ENCODE results near the gene SOAT1.

SOAT1 gene

GRCh38 chr1:179298952-179299351 is 5.4 kb downstream of the SOAT1 start:
- H3K27ac ChIP-seq = no peak overlapping the region
- peaks cover 2% of the 10 kb centered on the region for H3K36me3 ChIP-seq (replicated peaks)
- no peaks in the 10 kb centered on the region for H3K27me3 ChIP-seq (replicated peaks)
- in situ Hi-C loops (cut with HindIII; ENCODE audit: low pct_ligation_motif_present, low sequenced_read_pairs) = no loop called here
- TF ChIP-seq, protein P1, sequence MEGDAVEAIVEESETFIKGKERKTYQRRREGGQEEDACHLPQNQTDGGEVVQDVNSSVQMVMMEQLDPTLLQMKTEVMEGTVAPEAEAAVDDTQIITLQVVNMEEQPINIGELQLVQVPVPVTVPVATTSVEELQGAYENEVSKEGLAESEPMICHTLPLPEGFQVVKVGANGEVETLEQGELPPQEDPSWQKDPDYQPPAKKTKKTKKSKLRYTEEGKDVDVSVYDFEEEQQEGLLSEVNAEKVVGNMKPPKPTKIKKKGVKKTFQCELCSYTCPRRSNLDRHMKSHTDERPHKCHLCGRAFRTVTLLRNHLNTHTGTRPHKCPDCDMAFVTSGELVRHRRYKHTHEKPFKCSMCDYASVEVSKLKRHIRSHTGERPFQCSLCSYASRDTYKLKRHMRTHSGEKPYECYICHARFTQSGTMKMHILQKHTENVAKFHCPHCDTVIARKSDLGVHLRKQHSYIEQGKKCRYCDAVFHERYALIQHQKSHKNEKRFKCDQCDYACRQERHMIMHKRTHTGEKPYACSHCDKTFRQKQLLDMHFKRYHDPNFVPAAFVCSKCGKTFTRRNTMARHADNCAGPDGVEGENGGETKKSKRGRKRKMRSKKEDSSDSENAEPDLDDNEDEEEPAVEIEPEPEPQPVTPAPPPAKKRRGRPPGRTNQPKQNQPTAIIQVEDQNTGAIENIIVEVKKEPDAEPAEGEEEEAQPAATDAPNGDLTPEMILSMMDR (IDR thresholded peaks at IDR 0.05; ENCODE audit: low read depth, low read length, missing control alignments) = no peak
- no peak for DNase-seq
- no peak overlapping the region for H3K4me3 ChIP-seq (ENCODE audit: low read depth, low read length)

DNA sequence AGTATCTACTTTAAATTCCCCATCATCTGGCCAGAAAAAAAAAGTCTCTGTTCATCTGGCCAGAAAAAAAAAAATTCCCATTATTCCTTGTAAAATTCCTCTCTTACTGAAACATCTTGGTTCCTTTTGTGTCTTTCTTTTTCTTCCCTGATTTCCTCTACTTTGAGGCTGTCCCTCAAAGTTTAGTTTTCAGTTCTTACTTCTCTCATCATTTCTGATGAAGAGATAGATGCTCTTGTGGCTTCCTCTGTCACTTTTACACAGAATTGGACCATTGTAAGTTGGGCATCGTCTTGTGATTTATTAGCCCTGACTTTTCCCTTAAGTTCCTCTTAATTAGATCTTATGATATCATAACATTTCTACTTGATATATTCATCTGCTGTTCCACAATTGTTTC is 6.5 kb downstream of the SOAT1 start:
- Histone ChIP-seq H3K4me3 (ENCODE audit: low read depth, low read length) (no peak overlapping the region), H3K27ac (no peak overlapping the region), H3K36me3 (replicated peaks) (peaks cover 2% of the 10 kb centered on the region), H3K27me3 (replicated peaks) (no peaks in the 10 kb centered on the region)
- TF ChIP-seq, protein P1 (IDR thresholded peaks at IDR 0.05; ENCODE audit: low read depth, low read length, missing control alignments) = no peak
- in situ Hi-C loops (cut with HindIII; ENCODE audit: low pct_ligation_motif_present, low sequenced_read_pairs) = no loop called here
- no peak for DNase-seq

GRCh38 chr1:179302070-179302469 is 8.5 kb downstream of the SOAT1 start:
- Histone ChIP-seq H3K27ac (no peak overlapping the region), H3K27me3 (replicated peaks) (no peaks in the 10 kb centered on the region), H3K4me3 (ENCODE audit: low read depth, low read length) (no peak overlapping the region), H3K36me3 (replicated peaks) (peaks cover 2% of the 10 kb centered on the region)
- DNase-seq = no peak
- in situ Hi-C loops (cut with HindIII; ENCODE audit: low pct_ligation_motif_present, low sequenced_read_pairs) = no loop called here
- TF ChIP-seq, protein P1 (IDR thresholded peaks at IDR 0.05; ENCODE audit: low read depth, low read length, missing control alignments) = no peak

GRCh38 chr1:179303200-179303785 is 9.7 kb downstream of the SOAT1 start:
- H3K27ac ChIP-seq = no peak overlapping the region
- DNase-seq = no peak
- H3K4me3 ChIP-seq (ENCODE audit: low read depth, low read length) = no peak overlapping the region
- TF ChIP-seq, protein P1 (IDR thresholded peaks at IDR 0.05; ENCODE audit: low read depth, low read length, missing control alignments) = no peak
- in situ Hi-C loops (cut with HindIII; ENCODE audit: low pct_ligation_motif_present, low sequenced_read_pairs) = no loop called here
- no peaks in the 10 kb centered on the region for H3K27me3 ChIP-seq (replicated peaks)
- H3K36me3 ChIP-seq (replicated peaks) = peaks cover 2% of the 10 kb centered on the region

- H3K4me3 ChIP-seq (ENCODE audit: low read depth, low read length) = no peak overlapping the region
- no peaks in the 10 kb centered on the region for H3K27me3 ChIP-seq (replicated peaks)
- H3K36me3 ChIP-seq (replicated peaks) = peaks cover 2% of the 10 kb centered on the region
- no peak for DNase-seq
- TF ChIP-seq, protein P1 (IDR thresholded peaks at IDR 0.05; ENCODE audit: low read depth, low read length, missing control alignments) = no peak
- no peak overlapping the region for H3K27ac ChIP-seq
- in situ Hi-C loops (cut with HindIII; ENCODE audit: low pct_ligation_motif_present, low sequenced_read_pairs) = no loop called here
Observed at GRCh38 chr1:179305450-179305849, 11.9 kb downstream of the SOAT1 start.

GRCh38 chr1:179310291-179310690 is 16.7 kb downstream of the SOAT1 start:
- Histone ChIP-seq H3K27me3 (replicated peaks) (no peaks in the 10 kb centered on the region), H3K36me3 (replicated peaks) (peaks cover 4% of the 10 kb centered on the region), H3K27ac (peak overlapping the region; percentile 50), H3K4me3 (ENCODE audit: low read depth, low read length) (no peak overlapping the region)
- TF ChIP-seq, protein P1 (IDR thresholded peaks at IDR 0.05; ENCODE audit: low read depth, low read length, missing control alignments) = no peak
- in situ Hi-C loops (cut with HindIII; ENCODE audit: low pct_ligation_motif_present, low sequenced_read_pairs) = no loop called here
- peak; percentile 34 for DNase-seq

All from brain microvascular endothelial cell (primary cell).